Thyroid gland (tissue), 4 donors: ENCODE measurements around the gene PCSK7.
"Not testable (repeated sequence)": the region's sequence is repeated elsewhere in the genome, so short reads cannot be mapped to it uniquely, and the experiment has no call there.

Source experiments
- POLR2A ChIP-seq, 2 donors: fragments of 450-650 bp; IDR thresholded peaks; one replicate each; pipeline ENCODE4 v1.6.1; 2017; ENCODE audit warnings: antibody characterized with exemption in 2 of 2, mild to moderate bottlenecking in 2 of 2, moderate library complexity in 1 of 2
- TF ChIP-seq, protein P1 (sequence below), 6 experiments: fragments of 200-600 bp in 3 of 6; fragments of 450-650 bp in 3 of 6; sonication (generic) in 3 of 6; IDR thresholded peaks; one replicate each; pipeline ENCODE4 v1.5.1; 2016 to 2019; ENCODE audit warnings: antibody characterized with exemption in 6 of 6, mild to moderate bottlenecking in 2 of 6, inconsistent platforms in 1 of 6, moderate library complexity in 1 of 6

DNA sequence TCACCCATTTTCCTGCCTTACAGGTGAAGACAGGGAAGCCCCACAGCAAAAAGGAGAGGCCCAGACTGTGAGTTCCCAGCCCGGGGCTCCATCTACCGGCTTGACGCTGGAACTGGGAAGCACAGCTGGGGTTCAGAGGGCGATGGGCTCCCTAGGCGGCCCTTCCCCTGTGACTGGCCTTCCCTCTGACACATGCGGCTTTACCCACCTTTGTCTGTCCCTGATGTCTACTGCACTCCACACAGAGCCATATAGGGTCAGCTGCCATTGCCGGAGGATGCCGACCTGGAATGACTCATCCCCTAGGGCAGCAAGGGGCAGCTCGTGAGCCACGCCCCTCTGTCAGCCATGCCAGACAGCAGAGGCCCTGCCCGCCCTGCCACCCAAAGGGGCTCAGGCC, 25.0 kb downstream of the PCSK7 start:
- TF ChIP-seq, protein P1, sequence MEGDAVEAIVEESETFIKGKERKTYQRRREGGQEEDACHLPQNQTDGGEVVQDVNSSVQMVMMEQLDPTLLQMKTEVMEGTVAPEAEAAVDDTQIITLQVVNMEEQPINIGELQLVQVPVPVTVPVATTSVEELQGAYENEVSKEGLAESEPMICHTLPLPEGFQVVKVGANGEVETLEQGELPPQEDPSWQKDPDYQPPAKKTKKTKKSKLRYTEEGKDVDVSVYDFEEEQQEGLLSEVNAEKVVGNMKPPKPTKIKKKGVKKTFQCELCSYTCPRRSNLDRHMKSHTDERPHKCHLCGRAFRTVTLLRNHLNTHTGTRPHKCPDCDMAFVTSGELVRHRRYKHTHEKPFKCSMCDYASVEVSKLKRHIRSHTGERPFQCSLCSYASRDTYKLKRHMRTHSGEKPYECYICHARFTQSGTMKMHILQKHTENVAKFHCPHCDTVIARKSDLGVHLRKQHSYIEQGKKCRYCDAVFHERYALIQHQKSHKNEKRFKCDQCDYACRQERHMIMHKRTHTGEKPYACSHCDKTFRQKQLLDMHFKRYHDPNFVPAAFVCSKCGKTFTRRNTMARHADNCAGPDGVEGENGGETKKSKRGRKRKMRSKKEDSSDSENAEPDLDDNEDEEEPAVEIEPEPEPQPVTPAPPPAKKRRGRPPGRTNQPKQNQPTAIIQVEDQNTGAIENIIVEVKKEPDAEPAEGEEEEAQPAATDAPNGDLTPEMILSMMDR (IDR thresholded peaks at IDR 0.05) = not testable (repeated sequence)
- TF ChIP-seq POLR2A (IDR thresholded peaks at IDR 0.05) = not testable (repeated sequence)
